Glutamatergic neuron (in vitro differentiated cells): ENCODE measurements around the gene PIGQ. TPM values are rescaled to one million over a fixed set of nuclear protein-coding genes. Genes with fewer than 3 reads are reported as not detected.

ENCODE experiments used
- DNase-seq: peaks from one replicate; pipeline ENCODE4 v3.0.0; 2022
- H3K27ac Mint-ChIP-seq: one replicate; pipeline ENCODE4 v1.8.0; 2020; ENCODE audit warnings: mild to moderate bottlenecking, mixed read lengths, inconsistent platforms; ENCODE audit not compliant: unreplicated experiment
- H3K27me3 Mint-ChIP-seq: one replicate; pipeline ENCODE4 v1.8.0; 2020; ENCODE audit warnings: mild to moderate bottlenecking, moderate library complexity, mixed read lengths, inconsistent platforms; ENCODE audit not compliant: unreplicated experiment
- H3K36me3 Mint-ChIP-seq: one replicate; pipeline ENCODE4 v1.8.0; 2020; ENCODE audit warnings: mild to moderate bottlenecking, mixed read lengths, inconsistent platforms; ENCODE audit not compliant: unreplicated experiment
- H3K4me1 Mint-ChIP-seq: one replicate; pipeline ENCODE4 v1.8.0; 2020; ENCODE audit warnings: mild to moderate bottlenecking, low read depth, mixed read lengths, inconsistent platforms; ENCODE audit not compliant: unreplicated experiment
- H3K4me3 Mint-ChIP-seq: one replicate; pipeline ENCODE4 v1.8.0; 2020; ENCODE audit warnings: mild to moderate bottlenecking, mixed read lengths, inconsistent platforms; ENCODE audit not compliant: unreplicated experiment
- H3K9me3 Mint-ChIP-seq: one replicate; pipeline ENCODE4 v1.8.0; 2020; ENCODE audit warnings: mild to moderate bottlenecking, moderate library complexity, mixed read lengths, inconsistent platforms; ENCODE audit not compliant: unreplicated experiment
- total RNA-seq: library from RNA; stranded (reverse); fragmentation: NEBNext Ultra II Directional; extraction: Animal tissue kit (Norgen Biotek cat#: 25700); gene quantifications from one replicate; pipeline ENCODE4 v1.2.1, GENCODE V29; 2021; ENCODE audit not compliant: unreplicated experiment
- TF ChIP-seq, protein P1 (sequence below): fragments of 200-600 bp; sonication (generic); IDR thresholded peaks from one replicate; pipeline ENCODE4 v1.5.0; 2021; ENCODE audit not compliant: partially characterized antibody, unreplicated experiment

PIGQ gene
- total RNA-seq, 1 donor from 2014 or later = 85.0 TPM

DNA sequence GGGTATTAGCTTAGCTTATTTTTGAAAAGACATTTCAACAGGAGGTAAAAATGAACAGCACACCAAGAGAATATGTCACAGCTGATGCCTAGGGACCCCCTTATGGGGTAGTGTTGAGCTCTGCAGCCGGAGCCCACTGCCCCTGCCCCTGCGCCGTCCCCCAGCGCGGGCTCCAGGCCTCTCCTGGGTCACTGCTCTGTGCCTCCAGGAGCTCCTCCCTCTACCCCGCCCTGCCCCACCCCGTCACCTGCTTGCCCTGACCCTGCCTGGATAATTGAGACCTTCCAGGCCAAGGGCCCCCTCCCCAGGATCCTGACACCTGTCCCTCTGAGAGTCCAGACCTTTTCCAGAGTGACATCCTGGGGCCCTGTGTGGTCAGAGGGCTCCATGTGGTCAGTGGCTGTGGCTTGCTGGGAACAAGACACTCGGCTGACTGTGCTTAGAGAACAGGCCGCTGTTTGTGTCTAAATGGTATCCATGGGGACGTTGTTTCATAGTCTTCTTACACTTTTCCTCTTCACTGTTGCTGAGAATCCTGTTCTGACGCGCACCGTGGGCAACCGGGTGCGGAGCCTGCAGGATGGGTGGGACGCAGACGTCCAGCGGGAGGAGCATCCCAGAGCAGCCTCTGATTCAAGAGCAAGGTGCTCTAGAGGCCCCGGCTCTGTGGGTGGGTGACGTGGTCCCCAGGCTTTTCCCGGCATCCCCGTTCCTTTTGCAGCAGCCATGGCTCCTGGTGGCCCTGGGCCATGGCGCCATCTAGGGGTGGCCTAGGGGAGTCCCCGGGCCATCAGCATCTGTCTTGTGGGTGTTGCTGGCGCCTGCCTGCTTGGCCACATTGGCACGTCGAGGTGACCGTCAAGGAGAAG, 41.0 kb downstream of the PIGQ start:
- peaks cover 17% of the 10 kb centered on the region for H3K36me3 Mint-ChIP-seq
- H3K9me3 Mint-ChIP-seq = peaks cover 3% of the 10 kb centered on the region
- peaks cover 13% of the 10 kb centered on the region for H3K27me3 Mint-ChIP-seq
- peaks cover 20% of the 10 kb centered on the region for H3K4me1 Mint-ChIP-seq
- no peak for DNase-seq
- no peak overlapping the region for H3K27ac Mint-ChIP-seq
- TF ChIP-seq, protein P1, sequence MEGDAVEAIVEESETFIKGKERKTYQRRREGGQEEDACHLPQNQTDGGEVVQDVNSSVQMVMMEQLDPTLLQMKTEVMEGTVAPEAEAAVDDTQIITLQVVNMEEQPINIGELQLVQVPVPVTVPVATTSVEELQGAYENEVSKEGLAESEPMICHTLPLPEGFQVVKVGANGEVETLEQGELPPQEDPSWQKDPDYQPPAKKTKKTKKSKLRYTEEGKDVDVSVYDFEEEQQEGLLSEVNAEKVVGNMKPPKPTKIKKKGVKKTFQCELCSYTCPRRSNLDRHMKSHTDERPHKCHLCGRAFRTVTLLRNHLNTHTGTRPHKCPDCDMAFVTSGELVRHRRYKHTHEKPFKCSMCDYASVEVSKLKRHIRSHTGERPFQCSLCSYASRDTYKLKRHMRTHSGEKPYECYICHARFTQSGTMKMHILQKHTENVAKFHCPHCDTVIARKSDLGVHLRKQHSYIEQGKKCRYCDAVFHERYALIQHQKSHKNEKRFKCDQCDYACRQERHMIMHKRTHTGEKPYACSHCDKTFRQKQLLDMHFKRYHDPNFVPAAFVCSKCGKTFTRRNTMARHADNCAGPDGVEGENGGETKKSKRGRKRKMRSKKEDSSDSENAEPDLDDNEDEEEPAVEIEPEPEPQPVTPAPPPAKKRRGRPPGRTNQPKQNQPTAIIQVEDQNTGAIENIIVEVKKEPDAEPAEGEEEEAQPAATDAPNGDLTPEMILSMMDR = peak; percentile 52
- H3K4me3 Mint-ChIP-seq = peak overlapping the region; percentile 54

GRCh38 chr16:615122-615521, 45.4 kb downstream of the PIGQ start:
- Mint-ChIP-seq H3K4me3 (no peak overlapping the region), H3K27me3 (peaks cover 9% of the 10 kb centered on the region), H3K36me3 (peaks cover 21% of the 10 kb centered on the region), H3K9me3 (peaks cover 6% of the 10 kb centered on the region), H3K27ac (no peak overlapping the region), H3K4me1 (peaks cover 9% of the 10 kb centered on the region)
- TF ChIP-seq, protein P1 = no peak
- no peak for DNase-seq

DNA sequence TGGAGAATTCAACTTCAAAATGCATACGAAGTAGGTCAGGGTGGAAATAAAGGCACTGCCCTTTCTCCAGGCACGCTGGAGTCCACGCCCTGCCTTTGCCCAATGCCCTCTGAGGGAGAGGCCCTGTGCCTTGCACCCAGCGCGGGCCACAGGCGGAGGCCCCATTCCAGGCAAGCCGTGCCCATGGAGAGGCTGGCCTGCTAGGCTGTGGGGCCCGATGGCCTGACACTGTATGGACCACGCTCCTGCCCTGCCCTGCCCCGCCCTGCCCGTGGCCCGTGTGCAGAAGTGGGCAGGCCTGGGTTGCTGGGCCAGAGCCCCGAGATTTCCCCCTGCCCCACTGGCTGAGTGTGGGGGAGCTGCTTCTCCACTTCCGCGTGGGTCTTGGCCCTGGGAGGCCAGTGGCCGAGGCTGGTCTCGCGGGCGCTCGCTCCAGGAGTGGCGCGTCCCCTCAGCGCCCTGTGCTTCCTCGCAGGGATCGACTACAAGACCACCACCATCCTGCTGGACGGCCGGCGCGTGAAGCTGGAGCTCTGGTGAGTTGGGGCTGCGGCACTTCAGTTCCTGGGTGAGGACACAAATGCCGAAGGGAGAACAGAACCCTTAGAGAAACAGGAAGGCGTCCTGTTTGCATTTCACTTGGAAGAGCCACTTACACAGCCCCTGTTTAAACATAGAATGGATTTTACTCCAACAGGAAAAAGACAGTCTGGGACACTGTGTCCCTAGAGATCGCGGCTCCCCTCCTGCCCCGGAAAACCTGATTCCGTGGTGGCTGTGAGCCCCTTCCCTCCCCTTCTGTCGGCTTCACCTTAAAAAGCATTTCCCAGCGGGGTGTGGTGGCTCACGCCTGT, 47.2 kb downstream of the PIGQ start:
- no peak for DNase-seq
- H3K4me1 Mint-ChIP-seq = peaks cover 13% of the 10 kb centered on the region

DNA sequence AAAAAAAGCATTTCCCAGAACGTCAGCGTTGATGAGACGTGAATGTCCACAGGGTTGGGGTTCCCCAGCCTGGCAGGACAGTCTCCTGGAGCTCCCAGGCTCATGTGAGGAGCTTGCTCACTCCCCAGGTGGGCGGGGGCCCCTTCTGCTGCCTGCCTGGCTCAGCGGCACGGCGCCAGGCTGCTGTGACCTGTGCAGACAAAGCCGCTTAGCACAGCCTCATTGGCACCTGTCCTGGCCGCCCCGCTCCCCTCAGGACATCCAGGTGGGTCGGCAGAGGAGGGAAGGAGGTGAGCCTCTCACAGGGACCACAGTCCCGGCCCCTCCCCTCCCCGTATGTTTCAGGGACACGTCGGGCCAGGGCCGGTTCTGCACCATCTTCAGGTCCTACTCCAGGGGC, 48.1 kb downstream of the PIGQ start:
- H3K36me3 Mint-ChIP-seq = peaks cover 21% of the 10 kb centered on the region
- TF ChIP-seq, protein P1 = no peak
- peaks cover 10% of the 10 kb centered on the region for H3K27me3 Mint-ChIP-seq
- no peak overlapping the region for H3K4me3 Mint-ChIP-seq
- H3K27ac Mint-ChIP-seq = no peak overlapping the region
- DNase-seq = no peak
- H3K9me3 Mint-ChIP-seq = peaks cover 10% of the 10 kb centered on the region
- peaks cover 16% of the 10 kb centered on the region for H3K4me1 Mint-ChIP-seq

More for the DNA sequence above, 47.2 kb downstream of the PIGQ start:
- Mint-ChIP-seq H3K36me3 (peaks cover 21% of the 10 kb centered on the region), H3K9me3 (peaks cover 8% of the 10 kb centered on the region), H3K4me3 (no peak overlapping the region), H3K27ac (no peak overlapping the region), H3K27me3 (peaks cover 10% of the 10 kb centered on the region)
- TF ChIP-seq, protein P1 = no peak
